Calu3 (cell line): Measurements from ENCODE around the gene MIEN1. TPM values are rescaled to one million over a fixed set of nuclear protein-coding genes. Genes with fewer than 3 reads are reported as not detected.

Experiments used
- BruUV-seq: library from RNA; stranded (reverse); fragments of 400-500 nt; replicated peaks from 2 replicates; lab custom pipeline; 2021; lab: Mats Ljungman, UMichigan
- CTCF ChIA-PET: fragments of 300-600 bp; sonication (Branson Sonifier 250); formaldehyde crosslinking; loops from one replicate; lab custom pipeline; 2022; ENCODE audit warnings: antibody characterized with exemption; lab: Charles Lee
- DNase-seq: peaks from one replicate; pipeline ENCODE4 v3.0.0; 2022
- H3K27ac Mint-ChIP-seq: one replicate; pipeline ENCODE4 v1.8.0; 2022; ENCODE audit warnings: mixed read lengths; ENCODE audit not compliant: unreplicated experiment
- H3K27me3 Mint-ChIP-seq: one replicate; pipeline ENCODE4 v1.8.0; 2022; ENCODE audit warnings: mixed read lengths; ENCODE audit not compliant: unreplicated experiment
- H3K36me3 Mint-ChIP-seq: one replicate; pipeline ENCODE4 v1.8.0; 2022; ENCODE audit warnings: mild to moderate bottlenecking, moderate library complexity, mixed read lengths; ENCODE audit not compliant: insufficient read depth, unreplicated experiment
- H3K4me1 Mint-ChIP-seq: one replicate; pipeline ENCODE4 v1.8.0; 2022; ENCODE audit warnings: mild to moderate bottlenecking, low read depth, mixed read lengths; ENCODE audit not compliant: unreplicated experiment
- H3K4me3 Mint-ChIP-seq: one replicate; pipeline ENCODE4 v1.8.0; 2022; ENCODE audit warnings: mild to moderate bottlenecking, low read depth, moderate library complexity, mixed read lengths; ENCODE audit not compliant: unreplicated experiment
- H3K9me3 Mint-ChIP-seq: one replicate; pipeline ENCODE4 v1.8.0; 2022; ENCODE audit warnings: low read depth, mixed read lengths; ENCODE audit not compliant: unreplicated experiment
- intact Hi-C: fragments of 100-400 bp; cut with micrococcal nuclease; formaldehyde crosslinking; loops from one replicate; pipeline ENCODE4 v1.10.0; 2022; ENCODE audit not compliant: unreplicated experiment
- total RNA-seq: library from RNA; stranded (reverse); gene quantifications from 2 replicates; pipeline ENCODE4 v1.2.3, GENCODE V29; 2022
- TF ChIP-seq, protein P1 (sequence below): fragments of 200-600 bp; IDR thresholded peaks from one replicate; pipeline ENCODE4 v1.8.0; 2022; ENCODE audit warnings: antibody characterized with exemption; ENCODE audit not compliant: unreplicated experiment

The MIEN1 gene
- total RNA-seq, 1 experiment from 2014 or later, result 2,121 TPM

GRCh38 chr17:39755554-39756379, 25.4 kb upstream of the MIEN1 start:
- peak overlapping the region; percentile 63 for H3K4me3 Mint-ChIP-seq
- peak; percentile 94 for DNase-seq
- intact Hi-C loops, result no loop called here
- H3K36me3 Mint-ChIP-seq, result peaks cover 57% of the 10 kb centered on the region
- BruUV-seq, result no TSS peak
- TF ChIP-seq, protein P1, sequence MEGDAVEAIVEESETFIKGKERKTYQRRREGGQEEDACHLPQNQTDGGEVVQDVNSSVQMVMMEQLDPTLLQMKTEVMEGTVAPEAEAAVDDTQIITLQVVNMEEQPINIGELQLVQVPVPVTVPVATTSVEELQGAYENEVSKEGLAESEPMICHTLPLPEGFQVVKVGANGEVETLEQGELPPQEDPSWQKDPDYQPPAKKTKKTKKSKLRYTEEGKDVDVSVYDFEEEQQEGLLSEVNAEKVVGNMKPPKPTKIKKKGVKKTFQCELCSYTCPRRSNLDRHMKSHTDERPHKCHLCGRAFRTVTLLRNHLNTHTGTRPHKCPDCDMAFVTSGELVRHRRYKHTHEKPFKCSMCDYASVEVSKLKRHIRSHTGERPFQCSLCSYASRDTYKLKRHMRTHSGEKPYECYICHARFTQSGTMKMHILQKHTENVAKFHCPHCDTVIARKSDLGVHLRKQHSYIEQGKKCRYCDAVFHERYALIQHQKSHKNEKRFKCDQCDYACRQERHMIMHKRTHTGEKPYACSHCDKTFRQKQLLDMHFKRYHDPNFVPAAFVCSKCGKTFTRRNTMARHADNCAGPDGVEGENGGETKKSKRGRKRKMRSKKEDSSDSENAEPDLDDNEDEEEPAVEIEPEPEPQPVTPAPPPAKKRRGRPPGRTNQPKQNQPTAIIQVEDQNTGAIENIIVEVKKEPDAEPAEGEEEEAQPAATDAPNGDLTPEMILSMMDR, result no peak
- CTCF ChIA-PET, result interaction anchor here (0.6 to 161.2 kb wide), 40 partner anchors 28 to 464 kb away, joined by 3 to 42089 read pairs (median 24); partner anchors contain the start of genes ERBB2, GRB7, GSDMA and GSDMB
- peaks cover 46% of the 10 kb centered on the region for H3K4me1 Mint-ChIP-seq
- peak overlapping the region; percentile 12 for H3K27ac Mint-ChIP-seq
- H3K27me3 Mint-ChIP-seq, result peaks cover 37% of the 10 kb centered on the region
- no peaks in the 10 kb centered on the region for H3K9me3 Mint-ChIP-seq

GRCh38 chr17:39754958-39755553, 24.7 kb upstream of the MIEN1 start:
- Mint-ChIP-seq H3K4me3 (peak overlapping the region; percentile 63), H3K9me3 (no peaks in the 10 kb centered on the region), H3K4me1 (peaks cover 53% of the 10 kb centered on the region), H3K27me3 (peaks cover 37% of the 10 kb centered on the region), H3K36me3 (peaks cover 64% of the 10 kb centered on the region), H3K27ac (peak overlapping the region; percentile 12)
- intact Hi-C loops, result loop anchor here (1.0 to 5.0 kb wide), 19 partner anchors 16 to 225 kb away; partner anchors contain the start of genes IKZF3, MIEN1, PGAP3 and PSMD3
- BruUV-seq, result TSS peak; percentile 81
- CTCF ChIA-PET, result interaction anchor here (0.6 to 161.2 kb wide), 41 partner anchors 28 to 927 kb away, joined by 3 to 42089 read pairs (median 20); partner anchors contain the start of genes ERBB2, FBXL20, GRB7 and GSDMA
- DNase-seq, result no peak
- TF ChIP-seq, protein P1, result no peak

DNA sequence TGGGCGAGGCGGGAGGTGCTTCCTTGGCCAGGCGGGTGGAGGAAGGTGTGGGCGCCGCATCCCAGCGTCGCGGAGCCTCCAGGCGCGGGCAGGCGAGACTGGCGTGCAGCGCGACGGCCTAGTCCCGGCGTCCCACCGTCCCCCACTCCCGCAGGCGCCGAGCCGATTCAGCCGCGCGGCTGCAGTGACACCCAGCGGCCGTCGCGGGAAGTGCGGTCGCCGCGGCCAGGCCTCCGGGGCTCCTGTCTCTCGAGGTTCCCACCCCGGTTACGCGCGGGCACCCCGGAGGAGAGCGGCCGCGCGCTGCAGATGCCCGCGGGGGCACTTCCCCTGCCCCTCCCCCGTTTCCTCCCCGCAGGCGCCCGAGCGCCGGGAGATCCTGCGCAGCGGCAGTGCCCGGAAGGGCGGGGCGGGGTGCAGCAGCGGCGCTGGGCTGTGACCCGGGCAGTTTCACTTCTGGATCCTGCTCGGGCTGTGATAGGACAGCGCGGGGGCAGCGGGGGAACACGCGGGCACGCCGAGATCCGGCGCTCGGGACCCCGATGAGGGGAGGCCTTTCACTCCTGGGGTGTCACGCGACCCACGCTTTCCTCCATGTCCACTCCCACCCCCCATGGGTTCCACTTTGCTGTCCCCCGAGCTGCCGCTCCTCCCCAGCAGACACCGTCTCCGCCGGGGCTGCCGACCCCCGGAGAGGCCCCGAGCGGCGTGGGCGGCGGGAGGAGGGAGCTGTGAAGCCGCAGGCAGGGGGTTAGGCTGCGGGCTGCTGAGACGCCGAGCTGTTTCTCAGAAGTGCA, 24.0 kb upstream of the MIEN1 start:
- CTCF ChIA-PET, result interaction anchor here (0.6 to 161.2 kb wide), 46 partner anchors 27 to 927 kb away, joined by 3 to 42089 read pairs (median 14); partner anchors contain the start of genes ERBB2, FBXL20, GRB7 and GSDMA
- Mint-ChIP-seq H3K4me1 (peaks cover 58% of the 10 kb centered on the region), H3K27me3 (peaks cover 35% of the 10 kb centered on the region), H3K27ac (peak overlapping the region; percentile 12), H3K36me3 (peaks cover 71% of the 10 kb centered on the region), H3K4me3 (peak overlapping the region; percentile 63), H3K9me3 (no peaks in the 10 kb centered on the region)
- no TSS peak for BruUV-seq
- intact Hi-C loops, result loop anchor here (1.0 to 5.0 kb wide), 19 partner anchors 15 to 226 kb away; partner anchors contain the start of genes IKZF3, MIEN1, PGAP3 and PSMD3
- TF ChIP-seq, protein P1, result no peak
- peak; percentile 100 for DNase-seq
